HepG2 (cell line): ENCODE results near the gene ST6GALNAC2. TPM values are rescaled to one million over a fixed set of nuclear protein-coding genes. Genes with fewer than 3 reads are reported as not detected.

ENCODE experiments used
- AGO1 ChIP-seq: fragments of 200-400 bp; formaldehyde crosslinking; IDR thresholded peaks from 2 replicates; pipeline ENCODE4 v1.6.1; 2017; ENCODE audit warnings: mild to moderate bottlenecking, low read depth, low read length, moderate library complexity; ENCODE audit not compliant: poor library complexity, severe bottlenecking
- EHMT2 ChIP-seq: fragments of 200-600 bp; sonication (generic); IDR thresholded peaks from 2 replicates; pipeline ENCODE4 v1.7.0; 2017; ENCODE audit warnings: antibody characterized with exemption, low read depth, low read length, borderline replicate concordance
- HCFC1 ChIP-seq: fragments of 150-350 bp; IDR thresholded peaks from 2 replicates; pipeline ENCODE4 v1.6.1; 2014; ENCODE audit warnings: low read depth, low read length
- MAZ ChIP-seq, 2 experiments: sonication (generic) in 1 of 2; formaldehyde crosslinking in 1 of 2; IDR thresholded peaks; 2 replicates each; pipeline versions ENCODE4 v1.5.0 to v1.6.1; 2012 to 2020; ENCODE audit warnings: low read depth in 2 of 2, mild to moderate bottlenecking in 2 of 2, borderline replicate concordance in 1 of 2, improper control_type of control experiment in 1 of 2, low read length in 1 of 2, missing genetic modification reagents in 1 of 2, moderate library complexity in 1 of 2
- NFKB2 ChIP-seq: sonication (generic); formaldehyde crosslinking; IDR thresholded peaks from 2 replicates; pipeline ENCODE4 v1.4.0; 2020; ENCODE audit warnings: missing genetic modification reagents, borderline replicate concordance
- ZFY ChIP-seq: sonication (generic); formaldehyde crosslinking; IDR thresholded peaks from 2 replicates; pipeline ENCODE4 v1.4.0; 2020; ENCODE audit warnings: missing genetic modification reagents
- ZNF20 ChIP-seq: sonication (generic); formaldehyde crosslinking; IDR thresholded peaks from 2 replicates; pipeline ENCODE4 v1.4.0; 2020; ENCODE audit warnings: mild to moderate bottlenecking, moderate library complexity, missing genetic modification reagents
- ZNF296 ChIP-seq: sonication (generic); formaldehyde crosslinking; conservative IDR thresholded peaks from 2 replicates; pipeline ENCODE4 v1.5.0; 2020; ENCODE audit warnings: mild to moderate bottlenecking, missing genetic modification reagents
- ZNF7 ChIP-seq: IDR thresholded peaks from 2 replicates; pipeline ENCODE4 v1.6.1; 2016; ENCODE audit warnings: missing biosample characterization, missing genetic modification reagents
- ZNF792 ChIP-seq: IDR thresholded peaks from 2 replicates; pipeline ENCODE4 v1.6.1; 2016
- polyA plus RNA-seq, 8 experiments: library from polyadenylated mRNA; depleted of rRNA in 3 of 8; stranded (reverse) in 7 of 8; unstranded in 1 of 8; fragments of >200 nt; fragmentation: Illumina TruSeq in 4 of 8; extraction: Trizol in 4 of 8; gene quantifications; 2 replicates each; pipeline versions ENCODE4 v1.2.1 to v1.2.3, GENCODE V29; 2011 to 2016; ENCODE audit warnings: low read depth in 4 of 8, missing spikeins in 1 of 8, mixed read lengths in 1 of 8; ENCODE audit not compliant: insufficient read depth in 1 of 8
- total RNA-seq, 5 experiments: library from RNA; depleted of rRNA; stranded (reverse); fragments of >200 nt; fragmentation: Illumina TruSeq; extraction: Trizol; gene quantifications; 2 replicates each; pipeline ENCODE4 v1.2.3, GENCODE V29; 2016; ENCODE audit warnings: low read depth in 1 of 5
- TF ChIP-seq, protein P1 (sequence below): sonication (generic); formaldehyde crosslinking; IDR thresholded peaks from 2 replicates; pipeline ENCODE4 v1.9.0; 2021; ENCODE audit warnings: mild to moderate bottlenecking, missing genetic modification reagents
- TF ChIP-seq, protein P2 (sequence below): sonication (generic); formaldehyde crosslinking; IDR thresholded peaks from 2 replicates; pipeline ENCODE4 v1.4.0; 2020; ENCODE audit warnings: missing genetic modification reagents, borderline replicate concordance
- TF ChIP-seq, protein P3 (sequence below): sonication (generic); formaldehyde crosslinking; IDR thresholded peaks from 2 replicates; pipeline ENCODE4 v1.4.0; 2020; ENCODE audit warnings: missing genetic modification reagents

The ST6GALNAC2 gene
- total and polyA plus RNA-seq, 2 of the 13 experiments (the other 11 are each of a cell fraction or from before 2014, with no cell fraction given): 0.12 to 0.49 TPM

DNA sequence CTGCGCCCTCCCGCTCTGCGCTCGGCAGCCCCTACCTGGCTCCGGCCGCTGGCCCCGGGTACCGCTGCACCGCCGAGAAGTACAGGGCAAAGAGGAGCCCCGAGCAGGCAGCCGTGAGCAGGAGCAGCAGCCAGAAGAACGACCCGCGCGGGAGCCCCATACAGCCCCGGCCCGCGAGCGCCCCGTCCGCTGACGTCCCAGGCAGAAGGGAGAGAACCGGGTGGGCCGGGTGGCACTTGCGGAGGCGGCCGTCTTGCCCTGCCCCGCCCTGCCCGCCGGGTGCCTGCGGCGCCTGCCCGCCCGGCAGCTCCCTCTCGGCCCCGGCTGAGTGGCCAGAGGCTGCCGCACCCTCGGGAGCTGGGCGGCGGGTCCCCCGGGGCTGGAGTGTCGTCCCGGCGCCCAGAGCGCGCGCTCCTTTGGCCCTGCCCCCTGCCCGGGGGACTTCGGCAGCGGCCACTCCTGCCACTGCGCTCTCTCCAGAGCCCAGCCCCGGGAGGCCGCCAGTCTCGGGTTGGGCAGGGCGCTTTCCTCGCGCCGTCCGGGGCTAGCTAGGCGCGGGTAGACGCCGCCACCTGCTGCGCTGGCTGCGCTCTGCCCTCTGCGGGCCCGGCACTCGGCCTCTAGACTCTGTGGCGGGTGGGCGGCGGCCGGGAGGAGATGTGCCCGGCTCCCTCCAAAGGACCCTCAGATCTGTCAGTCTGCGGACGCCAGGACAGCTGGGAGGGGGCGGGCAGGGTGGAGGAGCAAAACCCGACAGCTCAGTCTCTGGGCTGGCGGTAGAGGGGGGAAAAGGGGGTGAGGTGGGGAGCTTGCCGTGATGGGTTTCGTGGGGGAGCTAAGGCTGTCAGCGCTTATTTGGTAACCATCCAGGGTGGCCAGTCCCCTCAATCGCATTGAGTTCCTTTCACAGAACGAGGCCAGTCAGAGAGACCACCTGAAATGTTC, at the start of gene ST6GALNAC2 (continued):
- TF ChIP-seq, protein P1, sequence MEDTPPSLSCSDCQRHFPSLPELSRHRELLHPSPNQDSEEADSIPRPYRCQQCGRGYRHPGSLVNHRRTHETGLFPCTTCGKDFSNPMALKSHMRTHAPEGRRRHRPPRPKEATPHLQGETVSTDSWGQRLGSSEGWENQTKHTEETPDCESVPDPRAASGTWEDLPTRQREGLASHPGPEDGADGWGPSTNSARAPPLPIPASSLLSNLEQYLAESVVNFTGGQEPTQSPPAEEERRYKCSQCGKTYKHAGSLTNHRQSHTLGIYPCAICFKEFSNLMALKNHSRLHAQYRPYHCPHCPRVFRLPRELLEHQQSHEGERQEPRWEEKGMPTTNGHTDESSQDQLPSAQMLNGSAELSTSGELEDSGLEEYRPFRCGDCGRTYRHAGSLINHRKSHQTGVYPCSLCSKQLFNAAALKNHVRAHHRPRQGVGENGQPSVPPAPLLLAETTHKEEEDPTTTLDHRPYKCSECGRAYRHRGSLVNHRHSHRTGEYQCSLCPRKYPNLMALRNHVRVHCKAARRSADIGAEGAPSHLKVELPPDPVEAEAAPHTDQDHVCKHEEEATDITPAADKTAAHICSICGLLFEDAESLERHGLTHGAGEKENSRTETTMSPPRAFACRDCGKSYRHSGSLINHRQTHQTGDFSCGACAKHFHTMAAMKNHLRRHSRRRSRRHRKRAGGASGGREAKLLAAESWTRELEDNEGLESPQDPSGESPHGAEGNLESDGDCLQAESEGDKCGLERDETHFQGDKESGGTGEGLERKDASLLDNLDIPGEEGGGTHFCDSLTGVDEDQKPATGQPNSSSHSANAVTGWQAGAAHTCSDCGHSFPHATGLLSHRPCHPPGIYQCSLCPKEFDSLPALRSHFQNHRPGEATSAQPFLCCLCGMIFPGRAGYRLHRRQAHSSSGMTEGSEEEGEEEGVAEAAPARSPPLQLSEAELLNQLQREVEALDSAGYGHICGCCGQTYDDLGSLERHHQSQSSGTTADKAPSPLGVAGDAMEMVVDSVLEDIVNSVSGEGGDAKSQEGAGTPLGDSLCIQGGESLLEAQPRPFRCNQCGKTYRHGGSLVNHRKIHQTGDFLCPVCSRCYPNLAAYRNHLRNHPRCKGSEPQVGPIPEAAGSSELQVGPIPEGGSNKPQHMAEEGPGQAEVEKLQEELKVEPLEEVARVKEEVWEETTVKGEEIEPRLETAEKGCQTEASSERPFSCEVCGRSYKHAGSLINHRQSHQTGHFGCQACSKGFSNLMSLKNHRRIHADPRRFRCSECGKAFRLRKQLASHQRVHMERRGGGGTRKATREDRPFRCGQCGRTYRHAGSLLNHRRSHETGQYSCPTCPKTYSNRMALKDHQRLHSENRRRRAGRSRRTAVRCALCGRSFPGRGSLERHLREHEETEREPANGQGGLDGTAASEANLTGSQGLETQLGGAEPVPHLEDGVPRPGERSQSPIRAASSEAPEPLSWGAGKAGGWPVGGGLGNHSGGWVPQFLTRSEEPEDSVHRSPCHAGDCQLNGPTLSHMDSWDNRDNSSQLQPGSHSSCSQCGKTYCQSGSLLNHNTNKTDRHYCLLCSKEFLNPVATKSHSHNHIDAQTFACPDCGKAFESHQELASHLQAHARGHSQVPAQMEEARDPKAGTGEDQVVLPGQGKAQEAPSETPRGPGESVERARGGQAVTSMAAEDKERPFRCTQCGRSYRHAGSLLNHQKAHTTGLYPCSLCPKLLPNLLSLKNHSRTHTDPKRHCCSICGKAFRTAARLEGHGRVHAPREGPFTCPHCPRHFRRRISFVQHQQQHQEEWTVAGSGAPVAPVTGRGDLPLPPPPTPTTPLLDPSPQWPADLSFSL (CRISPR knock-in tag): no peak
- no peak for TF ChIP-seq MAZ (IDR thresholded peaks at IDR 0.05; ENCODE audit: borderline replicate concordance, low read depth, low read length)
- peak; percentile 25; the same call in 1 of the 2 replicates for TF ChIP-seq MAZ (CRISPR knock-in tag; IDR thresholded peaks at IDR 0.05; ENCODE audit: low read depth)
- TF ChIP-seq ZNF792 (CRISPR knock-in tag): peak; percentile 76
- TF ChIP-seq, protein P2, sequence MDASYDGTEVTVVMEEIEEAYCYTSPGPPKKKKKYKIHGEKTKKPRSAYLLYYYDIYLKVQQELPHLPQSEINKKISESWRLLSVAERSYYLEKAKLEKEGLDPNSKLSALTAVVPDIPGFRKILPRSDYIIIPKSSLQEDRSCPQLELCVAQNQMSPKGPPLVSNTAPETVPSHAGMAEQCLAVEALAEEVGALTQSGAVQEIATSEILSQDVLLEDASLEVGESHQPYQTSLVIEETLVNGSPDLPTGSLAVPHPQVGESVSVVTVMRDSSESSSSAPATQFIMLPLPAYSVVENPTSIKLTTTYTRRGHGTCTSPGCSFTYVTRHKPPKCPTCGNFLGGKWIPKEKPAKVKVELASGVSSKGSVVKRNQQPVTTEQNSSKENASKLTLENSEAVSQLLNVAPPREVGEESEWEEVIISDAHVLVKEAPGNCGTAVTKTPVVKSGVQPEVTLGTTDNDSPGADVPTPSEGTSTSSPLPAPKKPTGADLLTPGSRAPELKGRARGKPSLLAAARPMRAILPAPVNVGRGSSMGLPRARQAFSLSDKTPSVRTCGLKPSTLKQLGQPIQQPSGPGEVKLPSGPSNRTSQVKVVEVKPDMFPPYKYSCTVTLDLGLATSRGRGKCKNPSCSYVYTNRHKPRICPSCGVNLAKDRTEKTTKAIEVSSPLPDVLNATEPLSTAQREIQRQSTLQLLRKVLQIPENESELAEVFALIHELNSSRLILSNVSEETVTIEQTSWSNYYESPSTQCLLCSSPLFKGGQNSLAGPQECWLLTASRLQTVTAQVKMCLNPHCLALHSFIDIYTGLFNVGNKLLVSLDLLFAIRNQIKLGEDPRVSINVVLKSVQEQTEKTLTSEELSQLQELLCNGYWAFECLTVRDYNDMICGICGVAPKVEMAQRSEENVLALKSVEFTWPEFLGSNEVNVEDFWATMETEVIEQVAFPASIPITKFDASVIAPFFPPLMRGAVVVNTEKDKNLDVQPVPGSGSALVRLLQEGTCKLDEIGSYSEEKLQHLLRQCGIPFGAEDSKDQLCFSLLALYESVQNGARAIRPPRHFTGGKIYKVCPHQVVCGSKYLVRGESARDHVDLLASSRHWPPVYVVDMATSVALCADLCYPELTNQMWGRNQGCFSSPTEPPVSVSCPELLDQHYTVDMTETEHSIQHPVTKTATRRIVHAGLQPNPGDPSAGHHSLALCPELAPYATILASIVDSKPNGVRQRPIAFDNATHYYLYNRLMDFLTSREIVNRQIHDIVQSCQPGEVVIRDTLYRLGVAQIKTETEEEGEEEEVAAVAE (CRISPR knock-in tag): no peak
- no peak for TF ChIP-seq AGO1
- TF ChIP-seq HCFC1: no peak
- TF ChIP-seq EHMT2: no peak
- TF ChIP-seq NFKB2 (CRISPR knock-in tag): peak; percentile 35; the same call in 1 of the 2 replicates
- no peak for TF ChIP-seq ZNF296 (CRISPR knock-in tag)
- TF ChIP-seq ZNF7 (CRISPR knock-in tag): no peak
- TF ChIP-seq, protein P3, sequence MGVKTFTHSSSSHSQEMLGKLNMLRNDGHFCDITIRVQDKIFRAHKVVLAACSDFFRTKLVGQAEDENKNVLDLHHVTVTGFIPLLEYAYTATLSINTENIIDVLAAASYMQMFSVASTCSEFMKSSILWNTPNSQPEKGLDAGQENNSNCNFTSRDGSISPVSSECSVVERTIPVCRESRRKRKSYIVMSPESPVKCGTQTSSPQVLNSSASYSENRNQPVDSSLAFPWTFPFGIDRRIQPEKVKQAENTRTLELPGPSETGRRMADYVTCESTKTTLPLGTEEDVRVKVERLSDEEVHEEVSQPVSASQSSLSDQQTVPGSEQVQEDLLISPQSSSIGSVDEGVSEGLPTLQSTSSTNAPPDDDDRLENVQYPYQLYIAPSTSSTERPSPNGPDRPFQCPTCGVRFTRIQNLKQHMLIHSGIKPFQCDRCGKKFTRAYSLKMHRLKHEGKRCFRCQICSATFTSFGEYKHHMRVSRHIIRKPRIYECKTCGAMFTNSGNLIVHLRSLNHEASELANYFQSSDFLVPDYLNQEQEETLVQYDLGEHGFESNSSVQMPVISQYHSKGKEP (CRISPR knock-in tag): no peak
- no peak for TF ChIP-seq ZNF20
- TF ChIP-seq ZFY (CRISPR knock-in tag): peak; percentile 48; the same call in 1 of the 2 replicates
